Kidney (tissue), 14 donors: ENCODE data around the gene SLC22A23. TPM values are rescaled to one million over a fixed set of nuclear protein-coding genes. Genes with fewer than 3 reads are reported as not detected.
A peak's percentile ranks its signal among the peaks of the same experiment; 100 is the strongest.

ENCODE experiments used
- DNase-seq, 5 donors: peaks; one replicate each; pipeline ENCODE4 v3.0.0-alpha.2; 2013 to 2020
- FAIRE-seq: peaks from 2 replicates; lab custom pipeline; 2012; peaks lifted over from hg19 to GRCh38; lab: Jason Lieb, UNC
- H3K27ac ChIP-seq, 2 donors: one replicate each; pipeline ENCODE4 v1.7.0; 2013; ENCODE audit warnings: low read depth in 2 of 2, low read length in 2 of 2, inconsistent platforms in 1 of 2
- H3K27me3 ChIP-seq: one replicate; pipeline ENCODE4 v1.7.1; 2013; ENCODE audit warnings: low read length, inconsistent platforms; ENCODE audit not compliant: control insufficient read depth, insufficient read depth
- H3K36me3 ChIP-seq, 3 donors: one replicate each; pipeline versions ENCODE4 v1.7.0 to v1.7.1; 2013; ENCODE audit warnings: low read length in 3 of 3, control low read depth in 1 of 3, inconsistent platforms in 1 of 3; ENCODE audit not compliant: insufficient read depth in 3 of 3, control insufficient read depth in 2 of 3
- H3K4me1 ChIP-seq, 3 donors: one replicate each; pipeline versions ENCODE4 v1.7.0 to v1.7.1; 2013; ENCODE audit warnings: low read length in 3 of 3, inconsistent platforms in 1 of 3, low read depth in 1 of 3; ENCODE audit not compliant: control insufficient read depth in 2 of 3, insufficient read depth in 2 of 3
- H3K4me3 ChIP-seq, 3 donors: one replicate each; pipeline versions ENCODE4 v1.7.0 to v1.8.1; 2013; ENCODE audit warnings: low read length in 3 of 3, control low read depth in 1 of 3, inconsistent platforms in 1 of 3
- H3K9ac ChIP-seq, 3 donors: one replicate each; pipeline versions ENCODE4 v1.7.0 to v1.7.1; 2013; ENCODE audit warnings: low read length in 3 of 3, control low read depth in 1 of 3, inconsistent platforms in 1 of 3
- H3K9me3 ChIP-seq, 3 donors: one replicate each; pipeline versions ENCODE4 v1.7.0 to v1.7.1; 2013; ENCODE audit warnings: low read length in 3 of 3, control low read depth in 1 of 3, inconsistent platforms in 1 of 3; ENCODE audit not compliant: control insufficient read depth in 2 of 3, insufficient read depth in 1 of 3
- CTCF ChIP-seq: IDR thresholded peaks from 3 replicates; pipeline ENCODE4 v1.5.1; 2012; ENCODE audit warnings: mild to moderate bottlenecking, moderate library complexity, borderline replicate concordance; ENCODE audit not compliant: insufficient read depth; ENCODE audit errors: extremely low read depth
- intact Hi-C: fragments of 100-400 bp; cut with DNase I; formaldehyde crosslinking; loops from one replicate; pipeline ENCODE4 v1.11.1; 2022
- polyA plus RNA-seq: library from polyadenylated mRNA; stranded (reverse); fragments of 350-450 nt; fragmentation: Illumina TruSeq; extraction: RNeasy Lipid Tissue Mini Kit (QIAGEN cat#74804); gene quantifications from one replicate; pipeline ENCODE4 v1.2.3, GENCODE V29; 2014; ENCODE audit warnings: low read depth, low replicate concordance; ENCODE audit not compliant: insufficient read depth
- total RNA-seq: library from RNA; stranded (reverse); fragmentation: NEBNext Ultra II Directional; extraction: Animal tissue kit (Norgen Biotek cat#: 25700); gene quantifications from one replicate; pipeline ENCODE4 v1.2.1, GENCODE V29; 2021
- donor health status: control.
- donor health status: control.
- donor health status: control.
- donor health status: control.
- donor health status: control.
- donor health status: DM: yes; HTN: yes; CAD: no.
- donor health status: Normal renal cell carcinoma (clear cell type).

SLC22A23 gene
- total and polyA plus RNA-seq, 2 donors from 2014 or later: 5.3 to 5.7 TPM

- Histone ChIP-seq H3K36me3 (no peaks in the 10 kb centered on the region), H3K4me3 (no peak overlapping the region), H3K9me3 (no peaks in the 10 kb centered on the region), H3K9ac (no peak overlapping the region), H3K4me1 (peaks cover 0 to 9% (median 7%) of the 10 kb centered on the region in 3 donors), H3K27me3 (no peaks in the 10 kb centered on the region), H3K27ac (no peak overlapping the region)
- DNase-seq (no peak), FAIRE-seq (no peak)
- no peak for TF ChIP-seq CTCF
- intact Hi-C loops: no loop called here
Measured at GRCh38 chr6:3336859-3337515, 119.9 kb downstream of the SLC22A23 start.

- Histone ChIP-seq H3K9ac (no peak overlapping the region), H3K9me3 (no peaks in the 10 kb centered on the region), H3K4me3 (no peak overlapping the region), H3K27me3 (no peaks in the 10 kb centered on the region), H3K27ac (no peak overlapping the region), H3K36me3 (no peaks in the 10 kb centered on the region), H3K4me1 (peaks cover 0 to 9% (median 7%) of the 10 kb centered on the region in 3 donors)
- FAIRE-seq: no peak
- intact Hi-C loops: no loop called here
- TF ChIP-seq CTCF: no peak
- no peak for DNase-seq
Measured at GRCh38 chr6:3336066-3336786, 120.6 kb downstream of the SLC22A23 start.

- Histone ChIP-seq H3K27ac (peak overlapping the region; percentile 57 to 65), H3K4me1 (peaks cover 0 to 9% (median 7%) of the 10 kb centered on the region in 3 donors), H3K27me3 (no peaks in the 10 kb centered on the region), H3K9me3 (no peaks in the 10 kb centered on the region), H3K4me3 (no peak overlapping the region), H3K9ac (no peak overlapping the region), H3K36me3 (no peaks in the 10 kb centered on the region)
- DNase-seq (no peak), FAIRE-seq (no peak)
- TF ChIP-seq CTCF: no peak
- intact Hi-C loops: no loop called here
Measured at GRCh38 chr6:3335169-3335568, 121.7 kb downstream of the SLC22A23 start.
